Measurements from ENCODE around the gene RNF212.

- TF ChIP-seq POLR2AphosphoS5 (IDR thresholded peaks at IDR 0.05; ENCODE audit: insufficient read depth, low read depth, low read length) (no peak), CTCF (IDR thresholded peaks at IDR 0.05; ENCODE audit: extremely low read depth in 1 of 2, insufficient read depth in 1 of 2, low read depth in 1 of 2, low read length in 2 of 2) (no peak), JUN (IDR thresholded peaks at IDR 0.05; ENCODE audit: borderline replicate concordance, insufficient read depth, insufficient read length, low read depth) (no peak), POLR2A (IDR thresholded peaks at IDR 0.05; ENCODE audit: low read depth, low read length) (no peak), EZH2 (IDR thresholded peaks at IDR 0.05; ENCODE audit: borderline replicate concordance, low read depth, low read length, severe bottlenecking) (no peak), FOS (IDR thresholded peaks at IDR 0.05; ENCODE audit: borderline replicate concordance, insufficient read depth, low read length) (no peak), MAX (IDR thresholded peaks at IDR 0.05; ENCODE audit: insufficient read depth, insufficient read length) (no peak), MYC (IDR thresholded peaks at IDR 0.05; ENCODE audit: low read depth, low read length) (no peak)
Measured at GRCh38 chr4:1057403-1057745, 56.0 kb downstream of the RNF212 start.
